GM18519 (cell line): ENCODE data around the gene TMIE.

Experiments
- ATAC-seq: cut with Tn5 transposase; IDR thresholded peaks from one replicate; pipeline ENCODE4 v1.9.1; 2021; ENCODE audit warnings: mild to moderate bottlenecking, moderate library complexity; ENCODE audit not compliant: unreplicated experiment, low FRiP score

TMIE gene

GRCh38 chr3:46755646-46756045, 54.5 kb downstream of the TMIE start:
- ATAC-seq, result no peak

GRCh38 chr3:46756642-46757041, 55.5 kb downstream of the TMIE start:
- ATAC-seq, result no peak

GRCh38 chr3:46759239-46760167, 58.3 kb downstream of the TMIE start:
- ATAC-seq, result no peak
